GM18867 (cell line): ENCODE measurements around the gene KIAA1210.

ENCODE experiments used
- ATAC-seq: cut with Tn5 transposase; IDR thresholded peaks from one replicate; pipeline ENCODE4 v1.9.1; 2021; ENCODE audit warnings: mild to moderate bottlenecking, moderate library complexity; ENCODE audit not compliant: unreplicated experiment

KIAA1210 gene

DNA sequence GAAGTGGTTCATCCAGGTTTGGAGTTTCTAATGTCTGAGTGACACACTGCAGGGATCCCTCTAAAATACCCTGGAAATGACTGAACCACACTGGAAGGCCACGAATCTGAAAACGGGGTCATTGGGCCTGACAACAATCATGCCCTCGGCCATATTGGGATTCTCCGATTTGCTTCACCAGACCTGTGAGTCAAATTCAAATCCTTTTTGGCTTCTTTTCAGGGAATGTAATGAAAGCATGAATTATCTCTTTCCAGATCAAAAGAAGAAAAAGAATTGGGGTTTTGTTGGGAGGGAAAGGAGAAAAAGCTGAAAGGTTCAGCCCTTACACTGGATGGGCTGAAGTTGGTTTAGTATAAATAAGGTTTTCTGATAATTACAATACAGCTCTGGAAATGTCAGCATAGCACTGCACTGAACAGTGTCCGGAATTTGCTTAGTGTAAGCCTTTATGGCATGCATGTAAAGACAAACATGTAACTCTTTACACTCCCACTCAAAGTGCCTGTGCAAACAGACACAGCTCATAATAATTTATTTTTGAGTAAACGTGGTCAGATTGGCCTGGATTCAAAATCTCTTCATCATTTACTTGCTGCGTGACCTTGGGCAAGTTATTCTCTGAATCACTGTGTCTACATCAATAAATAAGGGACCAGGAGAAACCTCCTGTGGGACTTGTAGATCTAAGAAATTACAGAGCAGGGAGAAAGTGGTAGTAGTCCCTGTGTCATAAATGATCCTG, 33.4 kb downstream of the KIAA1210 start:
- no peak for ATAC-seq

DNA sequence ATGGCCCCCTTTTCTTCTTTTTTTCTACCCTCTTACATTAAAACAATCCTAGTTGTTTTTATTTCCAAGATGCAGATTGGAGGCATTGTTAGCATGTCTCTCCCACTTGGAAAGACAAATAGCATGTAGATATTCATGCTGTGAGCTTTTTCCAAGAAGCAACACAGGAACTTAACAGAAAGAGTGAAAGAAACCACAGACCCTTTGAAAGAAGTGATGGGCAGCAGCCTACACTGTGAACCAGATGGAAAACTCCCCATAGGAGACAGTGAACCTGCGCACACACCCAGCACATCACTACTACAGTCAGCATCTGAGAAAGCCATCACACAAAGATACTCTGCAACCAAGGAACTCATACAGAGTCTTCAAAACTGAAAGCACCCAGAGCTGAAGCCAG, 37.0 kb downstream of the KIAA1210 start:
- ATAC-seq, result no peak

DNA sequence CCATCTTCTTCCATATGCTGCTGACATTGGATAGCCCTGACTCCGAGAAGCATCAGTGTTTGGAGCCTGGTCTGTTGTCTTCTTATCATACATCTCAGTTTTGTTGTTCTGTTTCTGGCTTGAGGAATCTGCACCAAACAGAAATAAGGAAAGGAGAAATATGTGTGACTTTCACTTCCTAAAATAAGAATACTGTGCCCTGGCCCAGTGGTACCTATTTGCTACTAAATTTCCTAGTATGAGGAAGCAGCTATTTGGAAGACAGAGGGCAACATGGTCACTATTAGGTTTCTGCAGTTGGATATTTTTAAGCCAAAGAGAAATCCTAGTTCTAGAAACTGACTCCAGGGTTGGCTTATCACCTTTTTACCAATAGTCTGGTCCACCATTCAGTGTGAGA, 38.0 kb downstream of the KIAA1210 start:
- ATAC-seq, result no peak

DNA sequence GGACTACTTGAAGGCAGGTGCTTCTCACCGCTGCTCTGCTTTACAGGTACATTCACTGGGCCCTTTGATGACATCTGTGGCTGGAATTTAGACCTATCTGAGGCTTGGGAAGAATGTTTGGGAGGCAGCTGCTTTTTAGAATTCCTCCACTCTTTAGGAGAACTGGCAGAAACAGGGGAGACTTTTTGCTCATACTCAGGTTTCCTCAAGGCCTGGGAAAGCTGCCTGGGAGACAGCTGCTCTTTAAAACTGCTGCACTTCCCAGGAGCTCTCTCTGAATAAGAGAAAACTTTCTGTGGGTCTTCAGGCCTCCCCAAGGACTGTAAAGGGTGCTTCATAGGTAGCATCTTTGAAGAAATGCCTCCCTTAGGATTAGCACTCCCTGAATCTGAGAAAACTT, 40.5 kb downstream of the KIAA1210 start:
- ATAC-seq, result no peak

DNA sequence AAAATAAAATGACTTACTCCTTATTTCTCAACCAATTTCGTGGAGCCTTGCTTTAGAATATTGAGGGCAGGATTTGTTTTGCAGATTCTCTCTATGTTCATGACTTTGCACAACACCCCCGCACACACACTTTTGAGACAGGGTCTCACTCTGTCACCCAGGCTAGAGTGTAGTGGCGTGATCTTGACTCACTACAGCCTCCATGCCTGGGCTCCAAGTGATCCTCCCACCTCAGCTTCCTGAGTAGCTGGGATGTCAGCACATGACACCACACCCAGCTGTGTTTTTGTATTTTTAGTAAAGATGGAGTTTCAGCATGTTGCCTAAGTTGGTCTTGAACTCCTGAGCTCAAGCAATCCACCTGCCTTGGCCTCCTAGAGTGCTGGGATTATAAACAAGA, 42.8 kb downstream of the KIAA1210 start:
- ATAC-seq, result no peak

DNA sequence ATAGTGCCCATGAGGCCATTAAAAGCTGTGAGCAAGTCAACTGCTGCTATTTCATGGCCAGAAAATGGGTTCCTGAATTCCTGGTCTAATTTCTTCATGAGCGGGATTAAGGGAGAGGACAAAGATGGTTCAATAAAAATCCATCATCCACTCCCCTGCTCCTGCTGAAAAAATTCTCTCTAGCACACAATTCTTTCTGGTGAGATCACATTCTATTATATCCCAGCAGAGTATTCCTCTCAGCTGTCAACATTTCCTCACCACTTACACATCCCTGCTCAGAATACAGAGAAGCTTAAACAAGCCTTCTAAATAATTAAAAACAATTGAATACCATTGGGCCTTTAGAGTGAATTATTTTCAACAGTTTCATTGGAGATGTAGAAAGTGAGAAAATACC, 45.3 kb downstream of the KIAA1210 start:
- ATAC-seq, result no peak

DNA sequence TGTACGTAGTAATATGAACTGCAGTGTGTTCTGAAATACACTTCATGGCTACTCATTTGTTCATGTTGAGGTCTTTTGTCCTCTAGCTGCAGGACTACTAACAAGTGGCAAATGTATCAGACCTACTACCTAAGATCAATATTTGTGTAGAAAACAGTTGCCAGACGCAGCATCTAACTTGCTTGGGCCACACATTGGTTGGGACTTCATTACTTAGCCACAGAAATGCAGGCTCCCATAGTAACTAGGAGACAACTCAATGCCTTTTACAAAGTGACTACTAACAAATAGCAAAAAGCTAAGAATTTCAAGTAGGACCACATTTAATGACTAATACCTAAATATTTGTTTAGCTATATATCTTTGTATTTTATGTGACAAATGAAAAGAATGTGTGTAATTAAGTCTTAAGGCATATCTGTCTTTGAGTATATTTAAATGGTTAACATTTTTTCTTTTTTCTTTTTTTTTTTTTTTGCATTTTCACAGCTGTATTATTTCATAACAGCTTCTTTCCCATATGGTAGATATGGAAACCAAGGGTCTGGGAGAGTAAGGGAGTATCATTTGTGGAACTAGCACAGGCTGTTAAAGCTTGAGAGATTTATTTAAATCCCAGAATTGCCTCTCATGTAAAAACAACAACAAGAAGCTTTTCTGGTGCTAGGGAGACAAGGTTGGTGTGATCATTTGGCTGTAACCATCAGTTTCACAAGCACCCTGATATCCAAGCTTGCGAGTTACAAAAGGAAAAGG, 52.2 kb downstream of the KIAA1210 start:
- no peak for ATAC-seq

DNA sequence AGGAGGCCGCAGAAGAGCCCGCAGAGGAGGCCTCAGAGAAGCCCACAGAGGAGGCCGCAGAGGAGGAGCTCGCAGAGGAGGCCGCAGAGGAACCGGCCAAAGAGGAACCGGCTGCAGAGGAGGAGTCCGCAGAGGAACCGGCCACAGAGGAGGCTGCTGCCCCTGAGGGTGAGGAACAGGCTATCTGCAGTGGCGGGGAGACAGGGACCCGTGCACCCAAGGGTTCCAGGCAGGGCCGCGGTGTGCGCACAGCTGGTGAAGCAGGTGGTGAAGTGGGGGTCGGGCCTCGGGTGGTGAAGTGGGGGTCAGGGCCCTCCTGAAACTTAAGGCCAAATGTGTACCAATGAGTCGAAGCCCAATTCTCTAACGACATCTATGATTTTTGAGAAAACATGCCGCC, 53.7 kb downstream of the KIAA1210 start:
- ATAC-seq, result no peak

DNA sequence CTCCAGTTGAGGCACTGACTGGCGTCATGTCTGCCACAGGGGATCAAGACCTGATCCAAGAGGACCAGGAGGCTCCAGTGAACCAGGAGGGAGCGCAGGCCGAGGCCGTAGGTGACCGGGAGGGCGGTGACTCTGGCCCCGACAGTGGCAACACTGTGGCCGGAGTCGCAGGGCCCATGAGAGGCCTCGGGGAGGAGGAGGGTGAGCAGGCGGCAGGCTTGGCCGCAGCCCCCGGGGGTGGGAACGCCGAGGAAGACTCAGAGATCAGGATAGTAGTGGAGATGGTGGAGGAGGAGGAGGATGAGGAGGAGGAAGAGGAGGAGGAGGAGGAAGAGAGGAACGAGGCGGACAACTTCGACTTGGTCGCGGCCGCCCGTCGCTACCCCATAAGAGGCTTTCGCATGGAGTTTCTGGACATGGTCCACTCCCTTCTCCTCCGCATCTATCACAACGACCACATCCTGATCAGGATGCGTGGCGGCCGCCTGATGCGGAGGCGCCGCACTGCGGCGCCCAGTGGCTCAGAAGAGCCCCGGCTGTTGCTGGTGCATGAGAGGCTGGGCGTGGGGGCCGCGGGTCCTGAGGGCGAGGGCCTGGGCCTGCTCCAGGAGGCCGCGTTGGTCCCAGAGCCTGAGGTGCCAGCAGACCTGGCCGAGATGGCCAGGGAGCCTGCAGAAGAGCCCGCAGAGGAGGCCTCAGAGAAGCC, 54.3 kb downstream of the KIAA1210 start:
- ATAC-seq, result no peak

DNA sequence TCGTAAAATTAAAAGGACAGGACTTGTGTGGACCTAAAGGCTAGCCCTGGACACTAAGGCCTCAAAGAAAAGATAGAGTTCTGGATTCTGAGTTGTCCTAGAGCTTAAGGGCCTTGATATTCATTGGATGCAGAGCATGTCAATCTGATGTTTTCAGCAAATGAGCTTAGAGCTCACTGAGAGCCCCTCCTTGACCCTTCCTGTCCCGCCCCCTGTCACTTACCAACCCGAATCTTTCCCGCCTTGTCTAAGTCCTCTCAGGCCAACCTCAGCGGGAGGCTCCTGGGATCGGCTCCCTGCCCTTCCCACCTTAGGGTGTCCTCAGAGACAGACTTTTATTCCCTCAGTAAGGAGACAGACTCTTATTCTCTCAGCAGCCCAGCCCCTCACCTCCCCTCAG, 54.9 kb downstream of the KIAA1210 start, which contains the start of gene CT47C1:
TSS of gene CT47C1 (plus strand) at position 250 of the 400 bp plus-strand sequence. CDS start 233 bp downstream, outside the sequence.
- no peak for ATAC-seq

DNA sequence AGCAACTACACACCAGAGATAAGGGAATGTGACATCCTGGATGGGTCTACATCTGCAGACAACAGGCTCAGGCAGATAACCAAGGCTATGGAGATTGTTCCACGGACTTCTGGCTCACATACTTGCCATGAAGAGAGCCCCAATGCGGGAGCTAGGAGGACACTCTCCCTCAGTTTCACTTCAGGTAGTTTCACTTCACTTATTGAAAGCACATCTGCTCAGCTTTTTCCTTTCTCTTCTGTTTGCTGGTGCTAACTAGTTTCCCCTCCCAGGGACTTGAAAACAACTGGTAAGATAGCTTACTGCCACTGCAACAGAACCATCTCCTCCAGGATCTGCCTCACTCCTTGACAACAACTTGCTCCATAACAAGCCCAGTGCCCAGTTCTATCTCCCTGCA, 56.2 kb downstream of the KIAA1210 start:
- peak; percentile 71 for ATAC-seq

DNA sequence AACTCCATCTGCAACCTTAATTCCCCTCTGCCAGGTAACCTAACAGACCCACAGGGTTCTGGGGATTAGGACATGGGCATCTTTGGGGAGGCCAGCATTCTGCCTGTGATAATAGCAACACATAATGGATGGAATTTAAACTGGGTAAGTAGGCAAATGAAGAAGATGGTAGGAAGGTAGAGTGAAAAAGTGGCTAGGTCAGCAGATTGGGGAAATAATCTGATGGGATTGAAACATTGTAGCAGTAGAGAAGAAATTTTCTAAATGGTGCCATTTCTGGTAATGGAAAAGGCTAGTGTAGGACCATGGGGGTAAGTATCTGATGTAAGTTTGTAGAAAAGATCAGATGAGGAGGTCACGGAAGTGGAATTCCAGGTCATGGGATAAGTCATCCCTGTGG, 57.9 kb downstream of the KIAA1210 start:
- ATAC-seq, result no peak

DNA sequence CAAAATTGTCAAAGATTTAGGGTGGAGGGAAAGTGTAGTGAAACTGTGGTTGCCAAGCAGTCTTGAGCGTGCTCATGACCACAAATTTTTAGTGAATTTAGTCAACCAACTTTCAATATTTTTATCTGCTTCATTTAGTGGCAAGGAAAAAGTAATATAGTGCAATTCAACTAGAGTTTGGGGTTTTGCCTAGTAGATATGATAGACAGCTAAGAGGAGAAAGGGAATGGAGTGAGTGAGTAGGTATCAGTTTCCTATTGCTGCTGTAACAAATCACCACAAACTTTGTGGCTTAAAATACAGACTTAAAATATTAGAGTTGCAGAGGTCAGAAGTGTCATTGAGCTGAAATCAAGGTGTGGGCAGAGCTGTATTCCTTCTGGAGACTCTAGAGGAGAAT, 58.5 kb downstream of the KIAA1210 start:
- ATAC-seq, result no peak

DNA sequence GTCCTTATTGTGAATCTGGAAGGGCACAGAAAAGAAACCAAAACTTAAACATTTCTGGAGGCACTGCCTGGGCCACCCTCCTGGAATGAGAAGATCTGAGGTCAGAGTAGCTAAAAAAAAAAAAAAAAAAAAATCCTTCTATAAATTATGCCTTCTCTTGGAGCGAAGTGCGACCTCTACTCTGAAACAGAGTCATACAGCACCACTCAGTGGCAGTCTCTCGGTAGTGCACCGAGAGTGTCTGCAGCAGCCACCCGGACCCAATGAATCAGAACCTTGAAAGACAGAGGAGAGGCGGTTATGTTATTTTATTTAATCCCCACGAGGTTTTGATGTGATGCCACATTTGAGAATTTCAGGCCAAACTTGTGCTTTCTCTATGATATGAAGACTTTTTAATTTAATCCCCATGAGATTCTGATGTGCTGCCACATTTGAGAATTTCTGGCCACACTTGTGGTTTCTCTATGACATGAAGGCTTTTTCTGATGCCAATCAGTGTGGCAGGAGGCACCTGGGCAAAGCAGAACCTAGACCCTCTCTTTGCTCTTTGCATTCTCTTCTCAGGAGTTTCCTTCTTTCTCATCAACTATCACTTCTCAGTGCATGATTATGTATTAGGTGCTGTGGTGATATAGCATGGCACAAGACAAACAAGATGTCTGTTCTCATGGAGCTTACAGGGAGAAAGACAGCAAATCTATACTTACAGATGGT, 60.4 kb downstream of the KIAA1210 start:
- peak; percentile 50 for ATAC-seq

DNA sequence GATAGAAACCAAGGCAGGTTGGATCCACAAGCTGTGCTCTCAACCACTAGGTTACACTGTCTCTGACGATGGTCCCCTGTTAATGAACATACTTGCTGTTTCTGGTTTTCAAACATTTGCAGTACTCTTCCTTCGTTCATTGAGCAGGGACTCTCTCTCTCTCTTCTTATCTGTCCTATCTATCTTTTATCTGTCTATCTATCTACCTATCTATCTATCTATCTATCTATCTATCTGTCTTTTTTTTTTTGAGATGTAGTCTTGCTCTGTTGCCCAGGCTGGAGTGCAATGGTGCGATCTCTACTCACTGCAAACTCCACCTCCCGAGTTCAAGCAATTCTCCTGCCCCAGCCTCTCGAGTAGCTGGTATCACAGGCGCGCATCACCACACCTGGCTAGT, 64.2 kb downstream of the KIAA1210 start:
- ATAC-seq, result no peak

DNA sequence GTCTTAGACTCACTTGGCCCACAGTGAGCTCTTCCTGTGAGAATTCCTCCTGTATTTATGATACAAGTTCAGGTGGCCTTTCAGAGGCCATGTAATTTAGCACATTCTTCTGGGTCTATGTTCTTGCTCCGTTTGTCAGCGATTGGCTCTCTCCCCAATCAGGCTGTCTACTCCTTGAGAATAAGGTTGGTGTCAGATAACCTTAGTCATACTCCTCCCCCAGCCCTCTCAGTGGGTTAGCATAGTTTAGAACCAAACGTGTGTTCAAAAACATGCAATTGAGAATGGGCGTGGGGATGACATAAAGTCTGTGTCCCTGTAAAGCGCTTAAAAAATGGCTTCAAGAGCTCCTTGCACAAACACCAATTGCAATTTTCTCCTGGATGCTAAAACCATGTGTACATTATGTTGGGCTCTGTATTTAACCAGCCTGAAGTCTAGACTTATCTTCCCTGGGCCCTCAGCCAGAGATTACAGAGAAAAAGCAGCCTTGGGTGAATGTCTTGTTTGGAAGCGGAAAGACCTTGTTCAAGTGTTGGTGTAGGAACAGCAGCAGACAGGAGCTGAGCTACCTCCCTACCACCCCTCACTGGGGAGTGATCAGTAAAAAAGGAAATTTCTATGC, 64.8 kb downstream of the KIAA1210 start:
- ATAC-seq, result no peak

DNA sequence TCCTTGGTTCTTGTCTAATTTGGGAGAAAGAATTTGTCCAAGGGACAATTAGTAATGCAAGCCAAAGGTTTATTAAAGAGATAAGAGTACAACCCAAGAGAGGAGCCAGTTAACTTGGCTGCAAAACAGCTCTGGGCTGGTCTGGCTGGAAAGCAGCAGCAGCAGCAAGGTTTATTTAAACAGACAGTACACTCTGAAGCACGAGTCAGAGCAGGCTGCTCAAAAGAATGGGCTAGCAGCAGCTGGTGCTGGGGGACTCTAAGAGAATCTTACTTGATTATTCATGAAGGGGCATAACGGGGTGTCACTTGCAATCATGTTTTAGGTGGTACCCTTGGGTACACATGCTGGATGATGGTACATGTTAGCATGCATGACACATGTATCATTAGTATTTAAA, 71.9 kb downstream of the KIAA1210 start:
- no peak for ATAC-seq

DNA sequence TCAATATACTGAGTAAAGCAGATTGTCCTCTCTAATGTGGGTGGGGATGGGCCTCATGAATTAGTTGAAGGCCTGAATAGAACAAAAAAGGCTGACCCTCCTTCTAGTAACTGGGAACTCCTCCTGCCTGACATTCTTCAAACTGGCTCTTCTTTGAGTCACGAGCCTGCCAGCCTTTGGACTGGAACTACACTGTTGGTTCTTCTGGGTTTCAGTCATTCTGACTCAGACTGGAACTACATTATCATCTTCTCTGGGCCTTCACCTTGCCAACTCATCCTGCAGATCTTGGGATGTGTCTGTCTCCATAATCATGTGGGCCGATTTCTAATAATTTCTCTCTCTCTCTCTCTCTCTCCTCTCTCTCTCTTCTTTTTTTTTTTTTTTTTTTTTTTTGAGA, 81.7 kb downstream of the KIAA1210 start:
- ATAC-seq, result no peak

DNA sequence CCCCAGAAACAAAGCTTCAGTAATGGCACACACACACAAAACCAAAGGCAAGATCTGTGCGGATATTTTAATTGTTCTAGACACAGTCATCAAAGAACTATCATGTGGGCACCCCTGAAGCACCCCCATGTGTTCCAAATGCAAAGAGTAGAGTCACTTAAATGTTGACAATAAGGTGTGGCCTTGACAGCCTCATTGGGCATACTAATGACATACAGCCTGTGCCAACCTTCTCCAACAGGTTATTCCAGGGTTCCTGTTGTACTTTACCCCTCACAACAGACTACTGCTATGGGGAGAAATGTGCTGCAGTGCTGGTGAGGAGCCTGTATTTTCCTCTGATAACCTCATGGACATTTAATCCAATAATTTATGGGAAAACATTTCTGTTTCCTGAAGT, 84.6 kb downstream of the KIAA1210 start:
- no peak for ATAC-seq

DNA sequence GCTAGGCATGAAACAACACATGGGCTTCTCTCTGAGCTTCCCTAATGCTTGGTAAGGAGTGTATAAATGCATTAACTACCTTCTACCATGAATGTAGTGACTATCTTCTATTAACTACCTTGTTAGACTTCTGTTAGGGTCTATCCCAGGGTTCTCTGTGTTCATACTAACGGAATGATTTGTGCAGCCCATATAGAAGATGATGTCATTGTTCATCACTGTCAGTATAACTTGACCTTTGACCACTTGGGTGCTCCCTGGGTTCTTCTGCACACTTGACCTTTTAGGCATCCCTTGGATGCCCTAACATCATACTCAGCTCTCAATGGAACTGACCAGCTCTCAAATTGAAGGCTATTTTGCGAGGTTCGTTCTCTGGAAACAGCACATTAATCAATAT, 85.6 kb downstream of the KIAA1210 start:
- no peak for ATAC-seq

DNA sequence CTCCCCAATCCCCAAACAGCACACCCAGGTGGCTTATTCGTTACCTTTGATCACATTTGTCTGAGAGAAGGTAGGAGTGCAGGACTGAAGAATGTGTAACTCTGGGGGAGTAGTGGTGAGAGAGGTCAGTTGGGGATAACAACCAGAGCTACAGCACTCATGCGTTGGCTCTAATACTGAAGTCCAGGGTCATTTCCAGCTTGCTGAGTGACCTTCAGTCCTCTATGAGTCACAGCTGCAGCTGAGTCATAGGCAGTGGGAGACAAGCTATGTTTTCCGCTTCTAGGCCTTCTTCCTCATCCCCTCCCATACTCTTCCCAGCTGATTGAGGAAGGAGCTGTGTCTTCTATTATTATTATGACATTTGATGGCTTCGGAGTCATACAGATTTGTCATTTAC, 86.4 kb downstream of the KIAA1210 start:
- no peak for ATAC-seq
